ENCODE measurements around the gene TMEM267.
"Not testable (repeated sequence)": the region's sequence is repeated elsewhere in the genome, so short reads cannot be mapped to it uniquely, and the experiment has no call there.

TMEM267 gene

DNA sequence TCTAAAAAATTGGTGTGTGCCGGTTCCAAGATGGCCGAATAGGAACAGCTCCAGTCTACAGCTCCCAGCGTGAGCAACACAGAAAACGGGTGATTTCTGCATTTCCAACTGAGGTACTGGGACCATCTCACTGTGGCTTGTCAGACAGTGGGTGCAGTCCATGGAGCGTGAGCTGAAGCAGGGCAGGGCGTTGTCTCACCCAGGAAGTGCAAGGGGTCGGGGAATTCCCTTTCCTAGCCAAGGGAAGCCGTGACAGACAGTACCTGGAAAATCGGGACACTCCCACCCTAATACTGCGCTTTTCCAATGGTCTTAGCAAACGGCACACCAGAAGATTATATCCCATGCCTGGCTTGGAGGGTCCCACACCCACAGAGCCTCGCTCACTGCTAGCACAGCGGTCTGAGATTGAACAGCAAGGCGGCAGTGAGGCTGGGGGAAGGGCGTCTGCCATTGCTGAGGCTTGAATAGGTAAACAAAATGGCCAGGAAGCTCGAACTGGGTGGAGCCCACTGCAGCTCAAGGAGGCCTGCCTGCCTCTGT lies 81.1 kb downstream of the TMEM267 start:
- DNase-seq, result not testable (repeated sequence)

DNA sequence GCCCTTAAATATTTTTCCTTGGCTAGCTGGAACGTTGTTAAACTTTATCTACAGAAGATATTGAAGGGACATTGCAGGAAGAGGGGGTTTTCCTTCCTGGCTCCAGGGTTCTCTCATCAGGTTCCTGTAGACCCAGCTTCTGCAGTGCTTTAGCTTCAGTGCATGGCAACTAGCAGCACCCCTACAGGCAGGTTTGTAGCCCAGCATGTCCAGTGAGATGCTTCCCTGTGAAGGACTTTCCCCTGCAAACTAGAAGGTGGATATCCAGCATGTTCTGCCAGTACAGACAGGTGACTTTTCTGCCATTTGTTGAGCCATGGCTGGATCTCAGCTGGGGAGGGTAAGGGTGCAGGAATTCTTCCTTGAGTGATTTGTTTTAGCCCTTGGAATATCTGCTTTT lies 81.8 kb downstream of the TMEM267 start:
- no peak for DNase-seq

- no peak for DNase-seq
Observed at GRCh38 chr5:43400082-43400481, 83.6 kb downstream of the TMEM267 start.

DNA sequence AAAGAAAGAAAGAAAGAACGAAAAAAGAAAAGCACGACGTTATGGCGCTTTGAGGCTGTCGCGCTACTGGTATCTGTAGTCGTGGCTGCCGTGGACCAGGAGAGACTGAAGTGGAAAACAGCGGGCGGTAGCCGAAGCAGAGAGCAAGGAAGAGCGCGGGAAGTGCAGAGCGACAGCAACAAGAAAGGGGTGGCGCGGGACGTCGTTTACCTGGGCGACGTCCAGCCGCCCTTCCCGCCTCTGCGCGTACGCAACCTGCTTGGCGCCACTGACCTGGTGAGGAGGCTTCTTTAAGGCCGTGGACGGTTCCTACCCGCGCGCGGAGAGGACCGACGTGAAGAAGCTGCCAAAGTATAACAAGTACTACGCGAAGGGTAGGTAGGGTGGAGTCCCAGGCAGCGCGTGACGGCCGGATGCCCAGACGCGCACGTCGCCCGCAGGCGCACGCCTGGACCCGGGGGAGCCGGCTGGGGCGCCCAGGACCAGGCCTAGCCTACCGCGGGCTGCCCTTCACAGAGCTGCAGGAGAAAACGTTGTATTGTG lies 86.8 kb downstream of the TMEM267 start:
- DNase-seq, result no peak
